ENCODE results near the gene CFAP74. TPM values are rescaled to one million over a fixed set of nuclear protein-coding genes. Genes with fewer than 3 reads are reported as not detected.

CFAP74 gene
- total RNA-seq, 1 donor from 2014 or later = not detected

GRCh38 chr1:1927751-1928150, 75.8 kb downstream of the CFAP74 start:
- intact Hi-C loops (cut with micrococcal nuclease) = no loop called here
- no peak overlapping the region for H3K27ac Mint-ChIP-seq
- H3K4me3 Mint-ChIP-seq = no peak overlapping the region
- H3K36me3 Mint-ChIP-seq (ENCODE audit: low read depth) = no peaks in the 10 kb centered on the region
- no peaks in the 10 kb centered on the region for H3K4me1 Mint-ChIP-seq
- no peaks in the 10 kb centered on the region for H3K9me3 Mint-ChIP-seq
- no peaks in the 10 kb centered on the region for H3K27me3 Mint-ChIP-seq
- DNase-seq = no peak

GRCh38 chr1:1926886-1927660, 76.5 kb downstream of the CFAP74 start:
- peak; percentile 50 for DNase-seq
- Mint-ChIP-seq H3K27ac (no peak overlapping the region), H3K36me3 (ENCODE audit: low read depth) (no peaks in the 10 kb centered on the region), H3K9me3 (no peaks in the 10 kb centered on the region), H3K4me1 (no peaks in the 10 kb centered on the region), H3K27me3 (no peaks in the 10 kb centered on the region), H3K4me3 (no peak overlapping the region)
- intact Hi-C loops (cut with micrococcal nuclease) = no loop called here

GRCh38 chr1:1926346-1926811, 77.2 kb downstream of the CFAP74 start:
- no peaks in the 10 kb centered on the region for H3K27me3 Mint-ChIP-seq
- no peak overlapping the region for H3K4me3 Mint-ChIP-seq
- DNase-seq = peak; percentile 52
- intact Hi-C loops (cut with micrococcal nuclease) = no loop called here
- H3K27ac Mint-ChIP-seq = no peak overlapping the region
- H3K36me3 Mint-ChIP-seq (ENCODE audit: low read depth) = no peaks in the 10 kb centered on the region
- no peaks in the 10 kb centered on the region for H3K9me3 Mint-ChIP-seq
- no peaks in the 10 kb centered on the region for H3K4me1 Mint-ChIP-seq

GRCh38 chr1:1925437-1926345, 77.9 kb downstream of the CFAP74 start:
- Mint-ChIP-seq H3K4me3 (no peak overlapping the region), H3K27me3 (no peaks in the 10 kb centered on the region), H3K4me1 (no peaks in the 10 kb centered on the region), H3K9me3 (no peaks in the 10 kb centered on the region), H3K36me3 (ENCODE audit: low read depth) (no peaks in the 10 kb centered on the region), H3K27ac (no peak overlapping the region)
- DNase-seq = peak; percentile 54
- intact Hi-C loops (cut with micrococcal nuclease) = no loop called here

GRCh38 chr1:1924849-1925248, 78.7 kb downstream of the CFAP74 start:
- no peak overlapping the region for H3K4me3 Mint-ChIP-seq
- no peaks in the 10 kb centered on the region for H3K9me3 Mint-ChIP-seq
- no peaks in the 10 kb centered on the region for H3K4me1 Mint-ChIP-seq
- DNase-seq = no peak
- intact Hi-C loops (cut with micrococcal nuclease) = no loop called here
- no peaks in the 10 kb centered on the region for H3K36me3 Mint-ChIP-seq (ENCODE audit: low read depth)
- H3K27ac Mint-ChIP-seq = no peak overlapping the region
- H3K27me3 Mint-ChIP-seq = no peaks in the 10 kb centered on the region

GRCh38 chr1:1924386-1924785, 79.2 kb downstream of the CFAP74 start:
- H3K9me3 Mint-ChIP-seq = no peaks in the 10 kb centered on the region
- DNase-seq = no peak
- H3K36me3 Mint-ChIP-seq (ENCODE audit: low read depth) = no peaks in the 10 kb centered on the region
- intact Hi-C loops (cut with micrococcal nuclease) = no loop called here
- H3K27me3 Mint-ChIP-seq = no peaks in the 10 kb centered on the region
- no peak overlapping the region for H3K4me3 Mint-ChIP-seq
- H3K27ac Mint-ChIP-seq = no peak overlapping the region
- peaks cover 2% of the 10 kb centered on the region for H3K4me1 Mint-ChIP-seq

- Mint-ChIP-seq H3K36me3 (ENCODE audit: low read depth) (no peaks in the 10 kb centered on the region), H3K4me1 (peaks cover 3% of the 10 kb centered on the region), H3K27ac (no peak overlapping the region), H3K4me3 (no peak overlapping the region), H3K9me3 (no peaks in the 10 kb centered on the region), H3K27me3 (no peaks in the 10 kb centered on the region)
- intact Hi-C loops (cut with micrococcal nuclease) = no loop called here
- no peak for DNase-seq
Observed at GRCh38 chr1:1922956-1923833, 80.4 kb downstream of the CFAP74 start.

GRCh38 chr1:1922702-1922955, 81.0 kb downstream of the CFAP74 start:
- no peaks in the 10 kb centered on the region for H3K36me3 Mint-ChIP-seq (ENCODE audit: low read depth)
- DNase-seq = no peak
- no peak overlapping the region for H3K27ac Mint-ChIP-seq
- intact Hi-C loops (cut with micrococcal nuclease) = no loop called here
- no peak overlapping the region for H3K4me3 Mint-ChIP-seq
- no peaks in the 10 kb centered on the region for H3K27me3 Mint-ChIP-seq
- H3K9me3 Mint-ChIP-seq = no peaks in the 10 kb centered on the region
- peaks cover 3% of the 10 kb centered on the region for H3K4me1 Mint-ChIP-seq

- no peaks in the 10 kb centered on the region for H3K36me3 Mint-ChIP-seq (ENCODE audit: low read depth)
- no peaks in the 10 kb centered on the region for H3K9me3 Mint-ChIP-seq
- intact Hi-C loops (cut with micrococcal nuclease) = no loop called here
- H3K27ac Mint-ChIP-seq = no peak overlapping the region
- H3K4me3 Mint-ChIP-seq = no peak overlapping the region
- peaks cover 3% of the 10 kb centered on the region for H3K4me1 Mint-ChIP-seq
- DNase-seq = no peak
- H3K27me3 Mint-ChIP-seq = peaks cover 2% of the 10 kb centered on the region
Observed at GRCh38 chr1:1921901-1922701, 81.5 kb downstream of the CFAP74 start.

GRCh38 chr1:1921459-1921862, 82.1 kb downstream of the CFAP74 start:
- H3K36me3 Mint-ChIP-seq (ENCODE audit: low read depth) = no peaks in the 10 kb centered on the region
- no peaks in the 10 kb centered on the region for H3K9me3 Mint-ChIP-seq
- H3K4me1 Mint-ChIP-seq = peaks cover 3% of the 10 kb centered on the region
- H3K27me3 Mint-ChIP-seq = peaks cover 2% of the 10 kb centered on the region
- no peak for DNase-seq
- H3K4me3 Mint-ChIP-seq = no peak overlapping the region
- intact Hi-C loops (cut with micrococcal nuclease) = no loop called here
- no peak overlapping the region for H3K27ac Mint-ChIP-seq

GRCh38 chr1:1920608-1921458, 82.8 kb downstream of the CFAP74 start:
- Mint-ChIP-seq H3K36me3 (ENCODE audit: low read depth) (no peaks in the 10 kb centered on the region), H3K27ac (no peak overlapping the region), H3K9me3 (no peaks in the 10 kb centered on the region), H3K4me3 (peak overlapping the region; percentile 7), H3K4me1 (peaks cover 3% of the 10 kb centered on the region), H3K27me3 (peaks cover 2% of the 10 kb centered on the region)
- intact Hi-C loops (cut with micrococcal nuclease) = no loop called here
- DNase-seq = no peak

- Mint-ChIP-seq H3K27ac (no peak overlapping the region), H3K9me3 (no peaks in the 10 kb centered on the region), H3K36me3 (ENCODE audit: low read depth) (no peaks in the 10 kb centered on the region), H3K27me3 (peaks cover 2% of the 10 kb centered on the region), H3K4me1 (peaks cover 3% of the 10 kb centered on the region), H3K4me3 (peak overlapping the region; percentile 26)
- intact Hi-C loops (cut with micrococcal nuclease) = no loop called here
- DNase-seq = no peak
Observed at GRCh38 chr1:1920057-1920607, 83.5 kb downstream of the CFAP74 start.
